Neural cell (in vitro differentiated cells): ENCODE results near the gene SPI1.

ENCODE experiments used
- EP300 ChIP-seq: fragments of 450-650 bp; conservative IDR thresholded peaks from 2 replicates; pipeline ENCODE4 v1.6.1; 2014; ENCODE audit warnings: antibody characterized with exemption, mild to moderate bottlenecking, moderate library complexity; ENCODE audit not compliant: poor library complexity, severe bottlenecking
- EZH2 ChIP-seq: fragments of 200-600, 300-800 bp; shearing (Covaris generic), sonication (generic); IDR thresholded peaks from 2 replicates; pipeline ENCODE4 v1.6.1; 2014; ENCODE audit warnings: antibody characterized with exemption, low read length, borderline replicate concordance, mild to moderate bottlenecking; ENCODE audit not compliant: insufficient read depth, poor library complexity, severe bottlenecking
- MXI1 ChIP-seq: fragments of 450-650 bp; conservative IDR thresholded peaks from 2 replicates; pipeline ENCODE4 v1.6.1; 2014; ENCODE audit warnings: antibody characterized with exemption, mild to moderate bottlenecking; ENCODE audit not compliant: poor library complexity, severe bottlenecking
- POLR2AphosphoS5 ChIP-seq: IDR thresholded peaks from 2 replicates; pipeline ENCODE4 v1.6.1; 2012
- SMC3 ChIP-seq: fragments of 450-650 bp; conservative IDR thresholded peaks from 2 replicates; pipeline ENCODE4 v1.6.1; 2014; ENCODE audit warnings: antibody characterized with exemption, mild to moderate bottlenecking, moderate library complexity; ENCODE audit not compliant: poor library complexity
- TAF1 ChIP-seq: IDR thresholded peaks from 2 replicates; pipeline ENCODE4 v1.6.1; 2012; ENCODE audit warnings: low read depth
- TF ChIP-seq, protein P1 (sequence below): IDR thresholded peaks from 2 replicates; pipeline ENCODE4 v1.6.1; 2012; ENCODE audit warnings: borderline replicate concordance
- TF ChIP-seq, protein P2 (sequence below): fragments of 450-650 bp; IDR thresholded peaks from 2 replicates; pipeline ENCODE4 v1.5.1; 2014; ENCODE audit warnings: antibody characterized with exemption, mild to moderate bottlenecking, moderate library complexity; ENCODE audit not compliant: poor library complexity, severe bottlenecking

DNA sequence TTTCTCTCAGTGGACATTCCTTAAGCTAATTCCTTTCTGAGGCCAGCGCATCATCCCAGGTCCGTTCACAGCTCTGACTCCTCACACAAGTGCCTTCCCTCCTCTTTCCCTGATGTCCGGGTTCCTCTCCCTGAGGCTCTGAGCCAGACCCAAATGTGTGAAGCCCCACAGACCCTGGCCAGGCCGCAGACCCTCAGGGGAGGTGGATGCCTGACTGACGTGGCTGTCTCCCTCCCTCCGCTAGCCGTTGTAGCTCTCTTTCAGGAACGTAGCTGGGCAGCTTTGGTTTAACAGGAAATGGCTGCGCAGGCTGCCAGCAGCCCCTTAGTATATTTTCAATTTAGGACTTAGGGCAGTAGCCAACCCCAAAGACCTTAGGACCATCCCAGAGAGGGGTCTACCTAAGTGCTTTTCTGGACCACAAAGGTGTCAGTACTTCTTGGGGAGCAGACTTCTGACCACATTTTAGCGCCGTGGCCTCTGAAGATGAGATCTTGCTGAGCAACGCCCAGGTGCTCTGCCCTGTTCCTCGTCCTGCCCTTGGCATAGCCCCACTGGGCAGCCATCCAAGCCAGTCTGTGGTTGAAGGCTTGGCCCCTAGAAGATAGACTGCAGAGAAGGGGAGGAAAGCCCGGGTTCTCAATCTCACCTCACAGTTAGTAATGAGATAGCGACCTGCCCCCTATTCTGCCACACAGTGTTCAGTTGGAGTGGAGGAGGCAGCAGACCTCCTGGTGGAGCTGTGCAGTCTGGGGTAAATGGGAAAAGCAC, 52.9 kb downstream of the SPI1 start:
- TF ChIP-seq, protein P1, sequence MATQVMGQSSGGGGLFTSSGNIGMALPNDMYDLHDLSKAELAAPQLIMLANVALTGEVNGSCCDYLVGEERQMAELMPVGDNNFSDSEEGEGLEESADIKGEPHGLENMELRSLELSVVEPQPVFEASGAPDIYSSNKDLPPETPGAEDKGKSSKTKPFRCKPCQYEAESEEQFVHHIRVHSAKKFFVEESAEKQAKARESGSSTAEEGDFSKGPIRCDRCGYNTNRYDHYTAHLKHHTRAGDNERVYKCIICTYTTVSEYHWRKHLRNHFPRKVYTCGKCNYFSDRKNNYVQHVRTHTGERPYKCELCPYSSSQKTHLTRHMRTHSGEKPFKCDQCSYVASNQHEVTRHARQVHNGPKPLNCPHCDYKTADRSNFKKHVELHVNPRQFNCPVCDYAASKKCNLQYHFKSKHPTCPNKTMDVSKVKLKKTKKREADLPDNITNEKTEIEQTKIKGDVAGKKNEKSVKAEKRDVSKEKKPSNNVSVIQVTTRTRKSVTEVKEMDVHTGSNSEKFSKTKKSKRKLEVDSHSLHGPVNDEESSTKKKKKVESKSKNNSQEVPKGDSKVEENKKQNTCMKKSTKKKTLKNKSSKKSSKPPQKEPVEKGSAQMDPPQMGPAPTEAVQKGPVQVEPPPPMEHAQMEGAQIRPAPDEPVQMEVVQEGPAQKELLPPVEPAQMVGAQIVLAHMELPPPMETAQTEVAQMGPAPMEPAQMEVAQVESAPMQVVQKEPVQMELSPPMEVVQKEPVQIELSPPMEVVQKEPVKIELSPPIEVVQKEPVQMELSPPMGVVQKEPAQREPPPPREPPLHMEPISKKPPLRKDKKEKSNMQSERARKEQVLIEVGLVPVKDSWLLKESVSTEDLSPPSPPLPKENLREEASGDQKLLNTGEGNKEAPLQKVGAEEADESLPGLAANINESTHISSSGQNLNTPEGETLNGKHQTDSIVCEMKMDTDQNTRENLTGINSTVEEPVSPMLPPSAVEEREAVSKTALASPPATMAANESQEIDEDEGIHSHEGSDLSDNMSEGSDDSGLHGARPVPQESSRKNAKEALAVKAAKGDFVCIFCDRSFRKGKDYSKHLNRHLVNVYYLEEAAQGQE: no peak
- TF ChIP-seq EZH2 (no peak), MXI1 (no peak), POLR2AphosphoS5 (no peak), EP300 (no peak), TAF1 (no peak), SMC3 (no peak)
- TF ChIP-seq, protein P2, sequence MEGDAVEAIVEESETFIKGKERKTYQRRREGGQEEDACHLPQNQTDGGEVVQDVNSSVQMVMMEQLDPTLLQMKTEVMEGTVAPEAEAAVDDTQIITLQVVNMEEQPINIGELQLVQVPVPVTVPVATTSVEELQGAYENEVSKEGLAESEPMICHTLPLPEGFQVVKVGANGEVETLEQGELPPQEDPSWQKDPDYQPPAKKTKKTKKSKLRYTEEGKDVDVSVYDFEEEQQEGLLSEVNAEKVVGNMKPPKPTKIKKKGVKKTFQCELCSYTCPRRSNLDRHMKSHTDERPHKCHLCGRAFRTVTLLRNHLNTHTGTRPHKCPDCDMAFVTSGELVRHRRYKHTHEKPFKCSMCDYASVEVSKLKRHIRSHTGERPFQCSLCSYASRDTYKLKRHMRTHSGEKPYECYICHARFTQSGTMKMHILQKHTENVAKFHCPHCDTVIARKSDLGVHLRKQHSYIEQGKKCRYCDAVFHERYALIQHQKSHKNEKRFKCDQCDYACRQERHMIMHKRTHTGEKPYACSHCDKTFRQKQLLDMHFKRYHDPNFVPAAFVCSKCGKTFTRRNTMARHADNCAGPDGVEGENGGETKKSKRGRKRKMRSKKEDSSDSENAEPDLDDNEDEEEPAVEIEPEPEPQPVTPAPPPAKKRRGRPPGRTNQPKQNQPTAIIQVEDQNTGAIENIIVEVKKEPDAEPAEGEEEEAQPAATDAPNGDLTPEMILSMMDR: no peak
